ENCODE data around the gene SSBP4. TPM values are rescaled to one million over a fixed set of nuclear protein-coding genes. Genes with fewer than 3 reads are reported as not detected.
A peak's percentile ranks its signal among the peaks of the same experiment; 100 is the strongest.

Gene SSBP4
- polyA plus RNA-seq, 2 of the 4 experiments (the other 2 are of a cell fraction): 6.9 to 43.2 TPM

GRCh38 chr19:18373892-18374629 lies 45.1 kb upstream of the SSBP4 start (continued):
- TF ChIP-seq, protein P1, sequence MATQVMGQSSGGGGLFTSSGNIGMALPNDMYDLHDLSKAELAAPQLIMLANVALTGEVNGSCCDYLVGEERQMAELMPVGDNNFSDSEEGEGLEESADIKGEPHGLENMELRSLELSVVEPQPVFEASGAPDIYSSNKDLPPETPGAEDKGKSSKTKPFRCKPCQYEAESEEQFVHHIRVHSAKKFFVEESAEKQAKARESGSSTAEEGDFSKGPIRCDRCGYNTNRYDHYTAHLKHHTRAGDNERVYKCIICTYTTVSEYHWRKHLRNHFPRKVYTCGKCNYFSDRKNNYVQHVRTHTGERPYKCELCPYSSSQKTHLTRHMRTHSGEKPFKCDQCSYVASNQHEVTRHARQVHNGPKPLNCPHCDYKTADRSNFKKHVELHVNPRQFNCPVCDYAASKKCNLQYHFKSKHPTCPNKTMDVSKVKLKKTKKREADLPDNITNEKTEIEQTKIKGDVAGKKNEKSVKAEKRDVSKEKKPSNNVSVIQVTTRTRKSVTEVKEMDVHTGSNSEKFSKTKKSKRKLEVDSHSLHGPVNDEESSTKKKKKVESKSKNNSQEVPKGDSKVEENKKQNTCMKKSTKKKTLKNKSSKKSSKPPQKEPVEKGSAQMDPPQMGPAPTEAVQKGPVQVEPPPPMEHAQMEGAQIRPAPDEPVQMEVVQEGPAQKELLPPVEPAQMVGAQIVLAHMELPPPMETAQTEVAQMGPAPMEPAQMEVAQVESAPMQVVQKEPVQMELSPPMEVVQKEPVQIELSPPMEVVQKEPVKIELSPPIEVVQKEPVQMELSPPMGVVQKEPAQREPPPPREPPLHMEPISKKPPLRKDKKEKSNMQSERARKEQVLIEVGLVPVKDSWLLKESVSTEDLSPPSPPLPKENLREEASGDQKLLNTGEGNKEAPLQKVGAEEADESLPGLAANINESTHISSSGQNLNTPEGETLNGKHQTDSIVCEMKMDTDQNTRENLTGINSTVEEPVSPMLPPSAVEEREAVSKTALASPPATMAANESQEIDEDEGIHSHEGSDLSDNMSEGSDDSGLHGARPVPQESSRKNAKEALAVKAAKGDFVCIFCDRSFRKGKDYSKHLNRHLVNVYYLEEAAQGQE (IDR thresholded peaks at IDR 0.05): no peak
- TF ChIP-seq, protein P2, sequence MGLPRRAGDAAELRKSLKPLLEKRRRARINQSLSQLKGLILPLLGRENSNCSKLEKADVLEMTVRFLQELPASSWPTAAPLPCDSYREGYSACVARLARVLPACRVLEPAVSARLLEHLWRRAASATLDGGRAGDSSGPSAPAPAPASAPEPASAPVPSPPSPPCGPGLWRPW (IDR thresholded peaks at IDR 0.05): no peak
- TF ChIP-seq HOXB5 (CRISPR knock-in tag; IDR thresholded peaks at IDR 0.05): peak; percentile 95
- no peak for TF ChIP-seq MAZ (IDR thresholded peaks at IDR 0.05; ENCODE audit: borderline replicate concordance, low read depth, low read length)
- TF ChIP-seq HMGXB4 (CRISPR knock-in tag; IDR thresholded peaks at IDR 0.05; ENCODE audit: borderline replicate concordance): peak; percentile 76; the same call in 1 of the 2 replicates
- TF ChIP-seq CEBPB (IDR thresholded peaks at IDR 0.05): no peak
- TF ChIP-seq BHLHE40 (IDR thresholded peaks at IDR 0.05; ENCODE audit: low read depth, low read length): peak; percentile 51; the same call in 1 of the 2 replicates
- TF ChIP-seq RNF2 (IDR thresholded peaks at IDR 0.05; ENCODE audit: borderline replicate concordance, low read depth): no peak
- 0 out of 5 replicates have a peak, but pooled peaks of 1 of the 2 experiments have one; percentile 19 for TF ChIP-seq RAD21 (conservative IDR thresholded peaks at IDR 0.05 in 1 of 2, IDR thresholded peaks at IDR 0.05 in 1 of 2)
- peak; percentile 98 for TF ChIP-seq HEYL (CRISPR knock-in tag; IDR thresholded peaks at IDR 0.05)
- peak; percentile 54 for TF ChIP-seq NPAS2 (CRISPR knock-in tag; IDR thresholded peaks at IDR 0.05; ENCODE audit: borderline replicate concordance)
- no peak for TF ChIP-seq EHMT2 (IDR thresholded peaks at IDR 0.05; ENCODE audit: low read depth)
- TF ChIP-seq NR3C1 (IDR thresholded peaks at IDR 0.05): no peak
- TF ChIP-seq, protein P3, sequence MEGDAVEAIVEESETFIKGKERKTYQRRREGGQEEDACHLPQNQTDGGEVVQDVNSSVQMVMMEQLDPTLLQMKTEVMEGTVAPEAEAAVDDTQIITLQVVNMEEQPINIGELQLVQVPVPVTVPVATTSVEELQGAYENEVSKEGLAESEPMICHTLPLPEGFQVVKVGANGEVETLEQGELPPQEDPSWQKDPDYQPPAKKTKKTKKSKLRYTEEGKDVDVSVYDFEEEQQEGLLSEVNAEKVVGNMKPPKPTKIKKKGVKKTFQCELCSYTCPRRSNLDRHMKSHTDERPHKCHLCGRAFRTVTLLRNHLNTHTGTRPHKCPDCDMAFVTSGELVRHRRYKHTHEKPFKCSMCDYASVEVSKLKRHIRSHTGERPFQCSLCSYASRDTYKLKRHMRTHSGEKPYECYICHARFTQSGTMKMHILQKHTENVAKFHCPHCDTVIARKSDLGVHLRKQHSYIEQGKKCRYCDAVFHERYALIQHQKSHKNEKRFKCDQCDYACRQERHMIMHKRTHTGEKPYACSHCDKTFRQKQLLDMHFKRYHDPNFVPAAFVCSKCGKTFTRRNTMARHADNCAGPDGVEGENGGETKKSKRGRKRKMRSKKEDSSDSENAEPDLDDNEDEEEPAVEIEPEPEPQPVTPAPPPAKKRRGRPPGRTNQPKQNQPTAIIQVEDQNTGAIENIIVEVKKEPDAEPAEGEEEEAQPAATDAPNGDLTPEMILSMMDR (IDR thresholded peaks at IDR 0.05): no peak
- TF ChIP-seq ZFP36 (IDR thresholded peaks at IDR 0.05; ENCODE audit: borderline replicate concordance, partially characterized antibody): no peak
- TF ChIP-seq RARB (CRISPR knock-in tag; IDR thresholded peaks at IDR 0.05): peak; percentile 65; the same call in 1 of the 2 replicates
- peak; percentile 79 to 95; a peak in 3 of 5 replicates for TF ChIP-seq EP300 (IDR thresholded peaks at IDR 0.05)
- peak; percentile 91 for TF ChIP-seq ZSCAN20 (CRISPR knock-in tag; IDR thresholded peaks at IDR 0.05)
- TF ChIP-seq TP53 (CRISPR knock-in tag; IDR thresholded peaks at IDR 0.05): peak; percentile 80
- no peak for TF ChIP-seq POLR2A (IDR thresholded peaks at IDR 0.05; ENCODE audit: low read length)
- peak; percentile 99 for TF ChIP-seq EHF (CRISPR knock-in tag; IDR thresholded peaks at IDR 0.05)
